ENCODE results near the gene MYCL.

MYCL gene

DNA sequence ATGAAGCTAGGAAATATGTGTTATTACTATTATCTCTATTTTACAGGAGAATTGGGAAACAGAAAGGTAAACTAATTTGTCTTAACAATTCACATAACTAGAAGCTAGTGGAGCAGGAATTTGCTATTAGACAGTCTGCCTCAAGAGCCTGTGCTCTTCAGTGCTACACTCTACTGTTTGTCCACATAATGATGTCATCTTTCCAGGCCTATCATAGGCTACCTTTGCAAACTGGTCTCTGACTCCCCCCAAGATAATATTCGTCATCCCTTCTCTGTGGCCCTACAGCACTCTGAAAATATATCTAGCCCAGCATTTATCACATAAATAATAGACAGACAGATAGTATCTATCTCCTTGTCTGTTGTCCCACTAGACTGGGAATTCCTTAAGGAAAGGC, 52.5 kb downstream of the MYCL start:
- no peak overlapping the region for H3K27ac ChIP-seq (ENCODE audit: low read length)
- H3K4me1 ChIP-seq (ENCODE audit: low read length) = peaks cover 19% of the 10 kb centered on the region
- H3K79me2 ChIP-seq (ENCODE audit: low read length) = peaks cover 10% of the 10 kb centered on the region
- H3K9ac ChIP-seq (ENCODE audit: low read length) = no peak overlapping the region
- H3K4me3 ChIP-seq (ENCODE audit: low read length) = no peak overlapping the region
- H3K36me3 ChIP-seq (replicated peaks; ENCODE audit: low read depth, low read length) = peaks cover 35% of the 10 kb centered on the region
- peaks cover 15% of the 10 kb centered on the region for H4K20me1 ChIP-seq (ENCODE audit: insufficient read depth, low read length)
- no peak overlapping the region for H2AFZ ChIP-seq (ENCODE audit: low read depth, low read length)
- no peak overlapping the region for H3K4me2 ChIP-seq (ENCODE audit: low read length)
- TF ChIP-seq EZH2phosphoT487 (IDR thresholded peaks at IDR 0.05; ENCODE audit: low read depth) = no peak
- TF ChIP-seq, protein P1, sequence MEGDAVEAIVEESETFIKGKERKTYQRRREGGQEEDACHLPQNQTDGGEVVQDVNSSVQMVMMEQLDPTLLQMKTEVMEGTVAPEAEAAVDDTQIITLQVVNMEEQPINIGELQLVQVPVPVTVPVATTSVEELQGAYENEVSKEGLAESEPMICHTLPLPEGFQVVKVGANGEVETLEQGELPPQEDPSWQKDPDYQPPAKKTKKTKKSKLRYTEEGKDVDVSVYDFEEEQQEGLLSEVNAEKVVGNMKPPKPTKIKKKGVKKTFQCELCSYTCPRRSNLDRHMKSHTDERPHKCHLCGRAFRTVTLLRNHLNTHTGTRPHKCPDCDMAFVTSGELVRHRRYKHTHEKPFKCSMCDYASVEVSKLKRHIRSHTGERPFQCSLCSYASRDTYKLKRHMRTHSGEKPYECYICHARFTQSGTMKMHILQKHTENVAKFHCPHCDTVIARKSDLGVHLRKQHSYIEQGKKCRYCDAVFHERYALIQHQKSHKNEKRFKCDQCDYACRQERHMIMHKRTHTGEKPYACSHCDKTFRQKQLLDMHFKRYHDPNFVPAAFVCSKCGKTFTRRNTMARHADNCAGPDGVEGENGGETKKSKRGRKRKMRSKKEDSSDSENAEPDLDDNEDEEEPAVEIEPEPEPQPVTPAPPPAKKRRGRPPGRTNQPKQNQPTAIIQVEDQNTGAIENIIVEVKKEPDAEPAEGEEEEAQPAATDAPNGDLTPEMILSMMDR (IDR thresholded peaks at IDR 0.05; ENCODE audit: low read depth, low read length) = no peak
- no peaks in the 10 kb centered on the region for H3K9me3 ChIP-seq (ENCODE audit: insufficient read depth, low read length)
- no peaks in the 10 kb centered on the region for H3K27me3 ChIP-seq (ENCODE audit: low read depth, low read length)

DNA sequence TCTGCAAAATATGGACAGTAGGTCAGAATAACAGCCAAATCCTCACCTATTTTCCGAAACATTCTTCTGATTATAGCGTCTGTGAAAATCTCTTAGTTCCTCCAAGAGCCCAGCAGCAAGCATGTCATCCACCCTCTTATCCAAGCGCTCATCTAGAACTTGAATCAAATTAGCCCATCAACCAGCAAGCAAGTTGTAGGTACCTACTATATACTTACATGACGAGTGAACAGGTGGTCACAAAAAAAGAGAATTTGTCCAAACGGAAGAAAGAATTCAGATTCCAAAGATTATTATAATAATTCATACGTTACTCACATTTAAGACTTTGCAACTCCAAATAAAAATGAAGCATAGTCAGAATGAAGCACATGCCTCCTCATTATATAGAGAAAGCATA, 53.8 kb downstream of the MYCL start:
- Histone ChIP-seq H3K79me2 (ENCODE audit: low read length) (peaks cover 7% of the 10 kb centered on the region), H3K4me3 (ENCODE audit: low read length) (no peak overlapping the region), H3K27ac (ENCODE audit: low read length) (no peak overlapping the region), H3K4me1 (ENCODE audit: low read length) (peaks cover 19% of the 10 kb centered on the region), H3K9me3 (ENCODE audit: insufficient read depth, low read length) (no peaks in the 10 kb centered on the region), H2AFZ (ENCODE audit: low read depth, low read length) (no peak overlapping the region), H3K9ac (ENCODE audit: low read length) (no peak overlapping the region), H3K4me2 (ENCODE audit: low read length) (no peak overlapping the region), H3K36me3 (replicated peaks; ENCODE audit: low read depth, low read length) (peaks cover 40% of the 10 kb centered on the region), H3K27me3 (ENCODE audit: low read depth, low read length) (no peaks in the 10 kb centered on the region), H4K20me1 (ENCODE audit: insufficient read depth, low read length) (peaks cover 16% of the 10 kb centered on the region)
- no peak for TF ChIP-seq EZH2phosphoT487 (IDR thresholded peaks at IDR 0.05; ENCODE audit: low read depth)
- TF ChIP-seq, protein P1 (IDR thresholded peaks at IDR 0.05; ENCODE audit: low read depth, low read length) = no peak

DNA sequence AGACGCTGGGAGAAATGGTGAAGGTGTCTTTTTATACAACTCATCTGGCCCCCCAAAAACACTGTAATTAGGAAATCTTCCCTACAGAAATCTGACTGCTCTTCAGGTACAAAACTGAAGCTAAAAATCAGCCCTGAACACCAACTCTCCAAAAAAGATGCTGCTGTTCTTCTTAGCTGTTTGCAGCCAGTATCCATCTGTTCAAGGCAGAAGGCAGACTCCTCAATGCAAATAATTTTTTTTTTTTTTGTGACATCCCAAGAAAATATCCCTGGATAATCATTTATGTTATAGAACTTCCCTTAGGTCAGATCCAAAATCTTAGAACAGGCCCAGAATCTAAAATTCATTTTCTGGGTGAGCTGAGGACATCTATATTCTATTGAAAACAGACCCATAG, 54.9 kb downstream of the MYCL start:
- Histone ChIP-seq H3K27me3 (ENCODE audit: low read depth, low read length) (no peaks in the 10 kb centered on the region), H3K79me2 (ENCODE audit: low read length) (peaks cover 7% of the 10 kb centered on the region), H3K4me3 (ENCODE audit: low read length) (no peak overlapping the region), H3K36me3 (replicated peaks; ENCODE audit: low read depth, low read length) (peaks cover 44% of the 10 kb centered on the region), H2AFZ (ENCODE audit: low read depth, low read length) (no peak overlapping the region), H3K27ac (ENCODE audit: low read length) (peak overlapping the region; percentile 54), H3K9ac (ENCODE audit: low read length) (no peak overlapping the region), H3K9me3 (ENCODE audit: insufficient read depth, low read length) (no peaks in the 10 kb centered on the region), H3K4me1 (ENCODE audit: low read length) (peaks cover 19% of the 10 kb centered on the region), H3K4me2 (ENCODE audit: low read length) (0 out of 2 replicates have a peak overlapping the region, but pooled peaks have one; percentile 62), H4K20me1 (ENCODE audit: insufficient read depth, low read length) (peaks cover 16% of the 10 kb centered on the region)
- TF ChIP-seq EZH2phosphoT487 (IDR thresholded peaks at IDR 0.05; ENCODE audit: low read depth) = no peak
- TF ChIP-seq, protein P1 (IDR thresholded peaks at IDR 0.05; ENCODE audit: low read depth, low read length) = no peak

DNA sequence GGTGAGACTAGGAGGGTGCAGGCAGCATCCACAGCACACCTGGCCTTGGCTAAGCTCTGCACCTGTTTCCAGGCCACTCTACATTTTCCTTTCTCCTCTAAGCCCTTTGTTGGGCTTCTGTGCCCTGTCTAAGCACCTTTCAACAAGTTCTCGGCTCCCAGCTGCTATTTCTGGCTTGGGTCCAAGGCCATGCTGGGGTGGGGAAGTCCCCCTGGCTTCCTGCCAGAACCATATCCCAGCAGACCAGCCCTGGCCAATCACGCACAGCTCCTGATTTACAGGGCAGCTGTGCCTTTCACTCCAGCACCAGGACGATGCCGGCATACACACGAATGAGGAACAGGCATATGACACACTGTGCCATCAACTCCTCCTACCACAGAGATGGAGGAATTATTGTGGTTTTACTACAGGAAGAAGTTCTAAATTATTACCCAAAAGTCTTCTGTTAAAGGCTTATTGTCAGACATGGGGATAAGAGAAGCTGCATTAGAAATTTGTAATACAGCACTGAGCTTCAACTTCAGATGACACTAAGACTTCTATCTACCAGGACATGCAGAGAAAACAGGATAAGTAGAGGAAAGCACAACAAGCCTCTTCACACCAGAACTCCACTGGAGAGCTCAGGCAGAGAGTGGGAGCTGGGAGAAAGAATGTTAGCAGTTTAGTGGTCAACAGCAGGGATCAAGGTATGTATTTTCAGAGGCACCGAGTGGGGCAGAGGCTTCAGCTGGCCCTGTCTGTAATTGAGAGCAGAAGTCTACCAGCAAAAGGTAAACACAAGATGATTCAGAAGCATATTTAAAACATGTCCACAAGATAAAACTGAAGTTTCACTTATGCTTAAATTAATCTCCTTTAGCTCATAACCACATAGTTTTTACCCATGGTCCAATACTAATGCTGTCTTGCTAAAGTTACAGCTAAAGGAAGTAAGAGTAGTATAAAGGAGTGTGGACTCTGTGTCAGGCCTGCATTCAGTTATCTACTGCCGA, 55.8 kb downstream of the MYCL start:
- Histone ChIP-seq H4K20me1 (ENCODE audit: insufficient read depth, low read length) (peaks cover 16% of the 10 kb centered on the region), H3K9ac (ENCODE audit: low read length) (0 out of 2 replicates have a peak overlapping the region, but pooled peaks have one; percentile 1), H3K27me3 (ENCODE audit: low read depth, low read length) (no peaks in the 10 kb centered on the region), H3K9me3 (ENCODE audit: insufficient read depth, low read length) (no peaks in the 10 kb centered on the region), H3K4me1 (ENCODE audit: low read length) (peaks cover 19% of the 10 kb centered on the region), H3K36me3 (replicated peaks; ENCODE audit: low read depth, low read length) (peaks cover 51% of the 10 kb centered on the region), H3K79me2 (ENCODE audit: low read length) (peaks cover 7% of the 10 kb centered on the region), H3K4me2 (ENCODE audit: low read length) (peak overlapping the region; percentile 62), H2AFZ (ENCODE audit: low read depth, low read length) (no peak overlapping the region), H3K4me3 (ENCODE audit: low read length) (no peak overlapping the region), H3K27ac (ENCODE audit: low read length) (peak overlapping the region; percentile 54)
- TF ChIP-seq, protein P1 (IDR thresholded peaks at IDR 0.05; ENCODE audit: low read depth, low read length) = no peak
- TF ChIP-seq EZH2phosphoT487 (IDR thresholded peaks at IDR 0.05; ENCODE audit: low read depth) = no peak
